HCT116 (cell line): ENCODE data around the gene TFEB.

ENCODE experiments used
- CEBPB ChIP-seq: IDR thresholded peaks from 2 replicates; pipeline ENCODE4 v1.6.1; 2012; ENCODE audit warnings: low read depth
- CTCF ChIP-seq, 3 experiments: fragments of 200-600 bp in 1 of 3; sonication (generic) in 1 of 3; IDR thresholded peaks in 2 of 3; conservative IDR thresholded peaks in 1 of 3; 2 replicates each; pipeline ENCODE4 v1.5.1; 2012 to 2017; ENCODE audit warnings: low read depth in 2 of 3, low read length in 2 of 3, antibody characterized with exemption in 1 of 3, borderline replicate concordance in 1 of 3, control low read depth in 1 of 3, mild to moderate bottlenecking in 1 of 3, mixed read lengths in 1 of 3, mixed run types in 1 of 3, moderate library complexity in 1 of 3; ENCODE audit not compliant: insufficient read depth in 1 of 3
- EGR1 ChIP-seq: IDR thresholded peaks from 2 replicates; pipeline ENCODE4 v1.6.1; 2012; ENCODE audit warnings: low read depth
- EZH2 ChIP-seq: fragments of 200-600 bp; sonication (generic); IDR thresholded peaks from 2 replicates; pipeline ENCODE4 v1.6.1; 2017; ENCODE audit warnings: antibody characterized with exemption, mixed run types
- POLR2A ChIP-seq: IDR thresholded peaks from 2 replicates; pipeline ENCODE4 v1.7.0; 2011; ENCODE audit warnings: borderline replicate concordance; ENCODE audit not compliant: insufficient read depth, insufficient read length; ENCODE audit errors: extremely low read depth
- POLR2AphosphoS5 ChIP-seq: IDR thresholded peaks from 2 replicates; pipeline ENCODE4 v1.6.1; 2011; ENCODE audit warnings: mild to moderate bottlenecking, low read depth, low read length, moderate library complexity
- RAD21 ChIP-seq: IDR thresholded peaks from 2 replicates; pipeline ENCODE4 v1.6.1; 2012; ENCODE audit warnings: low read depth, mild to moderate bottlenecking
- SIN3A ChIP-seq: IDR thresholded peaks from 2 replicates; pipeline ENCODE4 v1.6.1; 2012; ENCODE audit warnings: low read depth
- TCF7L2 ChIP-seq: IDR thresholded peaks from 2 replicates; pipeline ENCODE4 v1.7.0; 2011; ENCODE audit warnings: borderline replicate concordance, inconsistent platforms; ENCODE audit not compliant: insufficient read depth, insufficient read length; ENCODE audit errors: extremely low read depth
- ZBTB33 ChIP-seq: IDR thresholded peaks from 2 replicates; pipeline ENCODE4 v1.6.1; 2011; ENCODE audit warnings: mild to moderate bottlenecking, low read length, moderate library complexity; ENCODE audit not compliant: insufficient replicate concordance; ENCODE audit errors: extremely low read depth
- ZFX ChIP-seq: fragments of 450-650 bp; IDR thresholded peaks from 2 replicates; pipeline ENCODE4 v1.6.1; 2017
- ZNF274 ChIP-seq: fragments of 200-500 bp; sonication (Bioruptor generic); IDR thresholded peaks from 2 replicates; pipeline ENCODE4 v1.6.1; 2014; ENCODE audit warnings: mild to moderate bottlenecking, low read depth, low read length, inconsistent platforms
- TF ChIP-seq, protein P1 (sequence below): IDR thresholded peaks from 2 replicates; pipeline ENCODE4 v1.6.1; 2012

GRCh38 chr6:41649596-41649995 lies 85.8 kb downstream of the TFEB start:
- TF ChIP-seq CTCF (IDR thresholded peaks at IDR 0.05 in 2 of 3, conservative IDR thresholded peaks at IDR 0.05 in 1 of 3; ENCODE audit: borderline replicate concordance in 1 of 3, insufficient read depth in 1 of 3, low read depth in 2 of 3, low read length in 2 of 3) (no peak), EGR1 (no peak), POLR2A (no peak), TCF7L2 (no peak), SIN3A (no peak), ZBTB33 (no peak), EZH2 (no peak), ZNF274 (no peak), CEBPB (no peak), RAD21 (no peak), POLR2AphosphoS5 (no peak), ZFX (no peak)
- TF ChIP-seq, protein P1, sequence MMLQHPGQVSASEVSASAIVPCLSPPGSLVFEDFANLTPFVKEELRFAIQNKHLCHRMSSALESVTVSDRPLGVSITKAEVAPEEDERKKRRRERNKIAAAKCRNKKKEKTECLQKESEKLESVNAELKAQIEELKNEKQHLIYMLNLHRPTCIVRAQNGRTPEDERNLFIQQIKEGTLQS, result no peak
